GM21786 (cell line): ENCODE measurements around the gene NDC1.
"Not testable (repeated sequence)": the region's sequence is repeated elsewhere in the genome, so short reads cannot be mapped to it uniquely, and the experiment has no call there.

Experiments used
- ATAC-seq: cut with Tn5 transposase; IDR thresholded peaks from one replicate; pipeline ENCODE4 v1.9.1; 2021; ENCODE audit not compliant: unreplicated experiment

Gene NDC1

GRCh38 chr1:53766831-53767405 lies 71.2 kb downstream of the NDC1 start:
- ATAC-seq = no peak

GRCh38 chr1:53766194-53766742 lies 71.8 kb downstream of the NDC1 start:
- no peak for ATAC-seq

- ATAC-seq = no peak
Observed at GRCh38 chr1:53765657-53766056, 72.4 kb downstream of the NDC1 start.

DNA sequence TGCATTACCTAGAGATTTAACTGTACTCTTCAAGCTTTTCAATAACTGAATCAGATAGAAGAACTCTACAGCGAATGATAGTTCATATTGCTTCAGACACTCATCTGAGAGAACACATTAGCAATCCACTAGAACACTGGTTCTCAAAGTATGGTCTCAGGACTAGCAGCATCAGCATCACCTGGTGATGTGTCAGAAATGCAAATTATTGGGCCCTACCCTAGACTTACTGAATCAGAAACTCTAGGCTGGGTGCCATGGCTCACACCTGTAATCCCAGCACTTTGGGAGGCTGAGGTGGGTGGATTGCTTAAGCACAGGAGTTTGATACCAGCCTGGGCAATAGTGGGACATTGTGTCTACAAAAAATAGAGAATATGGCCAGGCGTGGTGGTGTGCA lies 74.2 kb downstream of the NDC1 start:
- ATAC-seq = no peak

- ATAC-seq = no peak
Observed at GRCh38 chr1:53763461-53763860, 74.6 kb downstream of the NDC1 start.

GRCh38 chr1:53760497-53760896 lies 77.6 kb downstream of the NDC1 start:
- ATAC-seq = not testable (repeated sequence)

DNA sequence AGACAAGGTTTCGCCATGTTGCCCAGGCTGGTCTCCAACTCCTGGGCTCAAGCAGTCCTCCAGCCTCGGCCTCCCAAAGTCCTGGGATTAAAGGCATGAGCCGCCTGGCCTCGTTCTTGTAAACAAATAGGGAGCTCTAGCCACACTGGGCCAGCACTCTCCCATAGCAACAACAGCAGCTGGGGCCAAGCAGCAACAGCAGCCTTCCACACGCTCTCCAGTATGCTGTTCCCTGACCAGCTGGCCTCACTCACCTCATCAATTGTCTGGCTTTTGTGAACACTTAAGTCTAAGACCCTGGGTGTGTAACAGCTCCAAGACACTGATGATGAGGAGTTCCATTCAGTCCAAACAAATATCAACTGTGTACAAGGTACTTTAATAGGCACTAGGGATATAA lies 82.2 kb downstream of the NDC1 start:
- ATAC-seq = no peak

- ATAC-seq = no peak
Observed at GRCh38 chr1:53754484-53755312, 83.4 kb downstream of the NDC1 start.

DNA sequence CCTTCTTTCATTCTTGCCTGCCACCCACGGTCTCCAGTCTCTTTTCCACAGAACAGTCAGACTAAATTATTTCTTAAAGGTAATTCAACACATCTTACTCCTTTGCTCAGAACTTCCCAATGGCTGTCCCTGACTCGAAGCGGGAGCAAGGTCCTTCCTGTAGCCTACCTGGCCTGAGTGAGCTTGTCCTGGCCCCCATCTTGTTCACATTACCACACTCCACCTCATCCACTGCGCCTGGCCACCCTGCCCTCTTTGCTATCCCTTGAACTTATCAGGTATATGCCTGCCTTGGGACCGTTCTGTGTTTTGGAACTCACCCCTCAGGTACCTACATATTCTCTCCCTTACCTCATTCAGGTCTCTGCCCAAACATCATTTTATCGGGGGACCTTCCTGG lies 85.8 kb downstream of the NDC1 start:
- ATAC-seq = no peak

- no peak for ATAC-seq
Observed at GRCh38 chr1:53747841-53748240, 90.3 kb downstream of the NDC1 start.

GRCh38 chr1:53740621-53741105 lies 97.4 kb downstream of the NDC1 start:
- no peak for ATAC-seq

DNA sequence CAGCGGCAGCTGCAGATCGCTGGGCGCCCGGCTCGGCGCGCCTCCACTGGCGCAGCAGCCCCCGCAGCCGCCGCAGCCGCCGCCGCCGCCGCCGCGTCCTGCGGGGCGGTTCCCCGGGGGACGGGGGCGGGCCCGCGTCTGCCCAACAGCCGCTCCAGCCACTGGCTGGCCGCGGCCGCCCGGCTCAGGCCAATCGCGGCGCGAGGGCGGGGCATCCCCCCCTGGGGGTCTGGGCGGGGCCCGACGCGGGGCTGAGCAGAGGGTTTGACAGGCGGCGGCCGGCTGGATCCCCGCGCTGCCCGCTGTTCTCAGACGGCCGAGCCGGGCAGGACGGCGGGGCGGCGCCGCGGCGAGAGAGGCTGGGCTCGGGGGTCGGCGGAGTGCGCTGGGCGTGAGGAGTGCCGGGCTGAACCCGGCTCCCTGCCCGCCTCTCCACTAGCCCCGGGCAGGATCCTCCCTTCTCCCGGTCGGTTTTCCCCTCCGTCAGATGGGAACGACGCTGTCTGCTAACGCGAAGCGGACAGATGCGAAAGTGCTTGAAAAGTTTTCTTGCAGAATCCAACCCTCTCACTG lies 98.9 kb downstream of the NDC1 start, which contains the start of gene GLIS1:
GLIS1 (minus strand) TSS at position 56 of the 573 bp plus-strand sequence. CDS start 1,100 bp downstream, outside the sequence.
- ATAC-seq = peak; percentile 95

GRCh38 chr1:53738205-53739108 lies 99.6 kb downstream of the NDC1 start:
- ATAC-seq = peak; percentile 14

GRCh38 chr1:53737648-53738204 lies 100.4 kb downstream of the NDC1 start:
- no peak for ATAC-seq

DNA sequence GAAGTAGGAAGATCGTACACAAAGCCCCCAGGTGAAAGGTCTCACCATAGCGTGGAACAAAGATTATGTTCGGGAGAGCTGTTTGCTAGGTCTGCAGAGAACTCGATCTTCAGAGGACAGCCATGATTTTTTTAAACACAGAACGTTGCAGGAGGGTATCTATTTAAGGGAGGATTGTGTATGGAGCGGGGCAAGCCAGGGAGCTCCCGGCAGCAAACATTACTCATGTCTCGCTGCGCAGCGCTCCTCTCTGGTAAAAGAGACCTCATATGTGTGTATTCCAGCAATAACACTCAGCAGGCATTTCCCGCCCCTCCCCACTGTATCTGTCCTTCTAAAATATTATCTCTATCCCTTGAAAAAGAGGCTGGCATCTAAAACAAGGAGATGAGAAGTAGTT lies 101.8 kb downstream of the NDC1 start:
- no peak for ATAC-seq

DNA sequence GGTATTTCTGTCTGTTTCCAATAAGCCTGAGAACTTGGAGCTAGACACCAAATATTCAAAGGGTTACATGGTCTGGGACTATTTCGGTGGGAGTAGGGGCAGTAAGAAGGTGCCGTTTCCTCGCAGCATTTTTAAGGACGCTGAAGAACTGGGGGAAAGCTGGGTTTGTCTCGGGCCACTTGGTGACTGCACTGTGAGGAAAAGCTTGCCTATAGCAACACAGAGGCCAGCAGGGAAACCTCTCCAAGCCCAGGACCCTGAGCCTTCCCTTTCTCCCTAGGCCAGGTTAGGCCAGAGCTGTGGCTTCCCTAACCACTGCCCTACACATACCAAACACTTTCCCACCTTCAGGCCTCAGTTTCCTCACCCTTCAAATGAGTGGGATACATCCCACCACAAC lies 102.4 kb downstream of the NDC1 start:
- ATAC-seq = no peak

- ATAC-seq = no peak
Observed at GRCh38 chr1:53735261-53735660, 102.8 kb downstream of the NDC1 start.

DNA sequence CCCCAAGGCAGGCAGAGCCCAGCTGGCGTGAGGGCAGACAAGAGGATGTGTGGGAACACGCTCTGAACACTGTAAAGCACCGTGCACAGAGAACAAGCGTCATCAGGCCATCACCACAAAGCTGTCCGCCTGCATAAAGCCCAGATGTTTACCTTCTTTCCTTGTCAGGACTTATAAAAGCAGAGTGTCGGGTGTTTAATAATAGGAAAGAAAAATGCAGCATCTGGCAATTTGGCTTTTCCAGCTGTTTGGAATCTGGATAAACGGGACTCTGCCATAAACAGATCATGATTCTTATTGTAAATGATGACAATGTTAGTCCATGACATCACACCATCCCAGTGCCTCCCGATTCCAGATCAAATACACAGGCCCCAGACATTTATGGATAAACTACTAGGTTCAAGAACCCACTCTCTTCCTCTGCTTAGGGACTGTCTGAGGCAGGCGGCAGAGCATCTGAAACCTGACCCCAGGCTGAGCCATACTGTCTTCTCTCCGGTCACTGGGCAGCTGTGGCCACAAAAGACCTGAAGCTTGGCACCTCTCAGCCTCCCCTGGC lies 103.4 kb downstream of the NDC1 start:
- no peak for ATAC-seq

DNA sequence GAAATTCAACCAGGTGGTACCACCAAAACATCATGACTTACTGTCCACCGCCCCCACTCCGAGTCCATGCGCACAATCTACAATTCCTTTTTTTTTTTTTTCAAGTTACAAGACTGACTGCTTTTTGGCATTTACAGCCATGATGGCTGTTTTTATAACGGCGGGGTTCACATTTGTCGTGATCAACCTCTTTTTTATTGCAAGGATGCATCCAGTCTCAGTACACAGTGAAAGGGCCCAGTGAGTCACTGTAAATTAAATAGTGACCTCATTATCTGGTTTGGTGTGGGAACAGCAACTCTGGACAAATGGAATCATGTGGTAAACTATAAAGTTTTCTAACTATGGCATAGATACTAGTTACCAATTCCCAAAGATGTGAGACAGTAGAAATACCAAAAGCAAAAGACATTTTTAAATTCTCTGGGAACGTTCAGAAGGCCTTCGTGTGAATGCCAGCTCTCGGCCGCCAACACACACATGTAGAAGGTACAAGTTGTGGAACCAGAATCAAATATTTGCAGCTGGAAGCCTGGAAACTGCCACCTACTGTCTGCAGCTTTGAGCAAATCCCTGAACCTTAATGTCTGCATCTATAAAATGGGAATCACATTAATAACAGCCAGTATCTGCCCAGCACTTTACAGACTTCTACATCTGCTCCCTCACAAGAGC lies 104.0 kb downstream of the NDC1 start:
- ATAC-seq = no peak
